T-helper 1 cell (primary cell): Measurements from ENCODE around the gene DNAJC13.
"Not testable (repeated sequence)": the region's sequence is repeated elsewhere in the genome, so short reads cannot be mapped to it uniquely, and the experiment has no call there.

Source experiments
- DNase-seq, 5 donors: peaks; one replicate each; pipeline ENCODE4 v3.0.0-alpha.2; 2012 to 2020
- total RNA-seq, 4 donors: gene quantifications; one replicate each; lab custom pipeline; 2026; lab: John Stamatoyannopoulos, UW

Gene DNAJC13, protein sequence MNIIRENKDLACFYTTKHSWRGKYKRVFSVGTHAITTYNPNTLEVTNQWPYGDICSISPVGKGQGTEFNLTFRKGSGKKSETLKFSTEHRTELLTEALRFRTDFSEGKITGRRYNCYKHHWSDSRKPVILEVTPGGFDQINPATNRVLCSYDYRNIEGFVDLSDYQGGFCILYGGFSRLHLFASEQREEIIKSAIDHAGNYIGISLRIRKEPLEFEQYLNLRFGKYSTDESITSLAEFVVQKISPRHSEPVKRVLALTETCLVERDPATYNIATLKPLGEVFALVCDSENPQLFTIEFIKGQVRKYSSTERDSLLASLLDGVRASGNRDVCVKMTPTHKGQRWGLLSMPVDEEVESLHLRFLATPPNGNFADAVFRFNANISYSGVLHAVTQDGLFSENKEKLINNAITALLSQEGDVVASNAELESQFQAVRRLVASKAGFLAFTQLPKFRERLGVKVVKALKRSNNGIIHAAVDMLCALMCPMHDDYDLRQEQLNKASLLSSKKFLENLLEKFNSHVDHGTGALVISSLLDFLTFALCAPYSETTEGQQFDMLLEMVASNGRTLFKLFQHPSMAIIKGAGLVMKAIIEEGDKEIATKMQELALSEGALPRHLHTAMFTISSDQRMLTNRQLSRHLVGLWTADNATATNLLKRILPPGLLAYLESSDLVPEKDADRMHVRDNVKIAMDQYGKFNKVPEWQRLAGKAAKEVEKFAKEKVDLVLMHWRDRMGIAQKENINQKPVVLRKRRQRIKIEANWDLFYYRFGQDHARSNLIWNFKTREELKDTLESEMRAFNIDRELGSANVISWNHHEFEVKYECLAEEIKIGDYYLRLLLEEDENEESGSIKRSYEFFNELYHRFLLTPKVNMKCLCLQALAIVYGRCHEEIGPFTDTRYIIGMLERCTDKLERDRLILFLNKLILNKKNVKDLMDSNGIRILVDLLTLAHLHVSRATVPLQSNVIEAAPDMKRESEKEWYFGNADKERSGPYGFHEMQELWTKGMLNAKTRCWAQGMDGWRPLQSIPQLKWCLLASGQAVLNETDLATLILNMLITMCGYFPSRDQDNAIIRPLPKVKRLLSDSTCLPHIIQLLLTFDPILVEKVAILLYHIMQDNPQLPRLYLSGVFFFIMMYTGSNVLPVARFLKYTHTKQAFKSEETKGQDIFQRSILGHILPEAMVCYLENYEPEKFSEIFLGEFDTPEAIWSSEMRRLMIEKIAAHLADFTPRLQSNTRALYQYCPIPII (N-terminal part only)
- total RNA-seq, result 88.1 to 133 (median 120) reads per million in 4 donors

DNA sequence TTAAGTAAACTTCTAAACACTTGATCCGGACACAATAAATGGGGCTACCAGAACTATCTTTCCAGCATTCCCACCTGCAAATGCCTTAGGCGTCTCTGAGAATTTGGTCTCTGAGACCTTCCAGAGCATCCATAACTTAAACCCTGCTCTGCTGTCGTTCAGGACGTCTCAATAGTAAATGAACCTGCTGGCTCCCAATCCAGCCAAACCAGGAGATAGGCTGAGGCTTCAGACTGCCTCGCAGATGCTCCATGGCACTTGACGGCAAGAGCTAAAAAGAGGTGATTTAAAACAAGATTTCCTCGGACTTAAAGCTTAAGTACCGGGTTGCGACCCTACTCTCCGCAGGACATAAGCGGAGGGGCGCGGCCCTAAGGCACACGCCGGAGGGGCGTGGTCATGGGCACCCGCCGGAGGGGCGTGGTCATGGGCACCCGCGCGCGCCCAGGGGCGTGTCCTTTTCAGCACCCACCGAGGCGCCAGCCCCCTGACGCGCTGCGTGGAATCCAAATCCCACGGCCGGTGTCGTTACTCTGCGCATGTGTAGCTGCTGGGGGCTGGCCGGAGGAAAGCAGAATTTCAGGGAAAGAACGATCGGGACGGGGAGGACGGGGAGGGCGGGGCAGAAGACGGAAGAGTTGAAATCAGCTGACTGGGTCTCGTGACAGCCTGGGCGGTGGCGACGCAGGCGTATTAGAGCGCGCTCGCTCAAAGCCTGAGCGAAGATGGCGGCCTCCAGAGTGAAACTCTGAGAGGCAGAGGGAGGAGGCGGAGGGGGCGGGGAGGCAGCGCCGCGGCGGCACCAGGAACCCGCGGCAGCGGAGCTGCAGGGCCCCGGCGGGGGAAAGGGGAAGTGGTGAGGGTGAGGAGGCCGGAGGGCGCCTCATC is at the start of gene DNAJC13:
DNAJC13 (plus strand) TSS at position 696 of the 888 bp plus-strand sequence. CDS start 17,049 bp downstream, outside the sequence.
- DNase-seq, result peak; percentile 84 to 95 (median 90)

DNA sequence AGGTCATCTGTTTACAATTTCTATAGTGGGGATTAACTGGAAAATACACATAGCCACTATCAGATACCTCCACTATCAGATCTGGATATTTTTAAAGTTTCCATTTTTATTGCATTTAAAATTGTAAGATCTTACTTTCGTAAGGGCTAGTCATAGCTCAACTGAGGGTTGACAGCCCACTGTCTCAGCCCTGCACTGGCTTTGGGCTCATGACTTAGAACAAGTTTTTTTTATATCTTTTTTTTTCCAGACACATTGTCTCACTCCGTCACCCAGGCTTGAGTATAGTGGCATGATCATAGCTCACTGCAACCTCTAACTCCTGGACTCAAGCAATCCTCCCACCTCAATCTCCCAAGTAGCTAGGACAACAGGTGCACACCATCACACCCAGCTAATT is 48.8 kb upstream of the DNAJC13 start:
- no peak for DNase-seq

DNA sequence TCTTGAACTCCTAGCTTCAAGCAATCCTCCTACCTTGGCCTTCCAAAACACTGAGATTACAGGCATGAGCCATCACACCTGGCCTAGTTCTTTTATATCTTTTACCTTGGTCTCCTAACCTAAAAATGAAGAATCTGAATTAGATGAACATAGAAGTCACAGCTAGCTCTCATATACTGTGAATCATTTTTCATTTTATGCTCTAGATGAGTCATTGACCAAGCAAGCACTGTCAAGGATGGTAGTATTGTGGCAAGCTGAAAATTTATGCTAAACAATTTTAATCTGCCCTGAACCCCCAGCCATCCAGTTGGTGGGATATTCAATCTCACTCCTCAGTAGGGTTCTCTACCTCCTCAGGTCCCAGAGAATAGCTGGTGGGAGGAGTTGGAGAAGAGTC is 48.3 kb upstream of the DNAJC13 start:
- DNase-seq, result no peak

DNA sequence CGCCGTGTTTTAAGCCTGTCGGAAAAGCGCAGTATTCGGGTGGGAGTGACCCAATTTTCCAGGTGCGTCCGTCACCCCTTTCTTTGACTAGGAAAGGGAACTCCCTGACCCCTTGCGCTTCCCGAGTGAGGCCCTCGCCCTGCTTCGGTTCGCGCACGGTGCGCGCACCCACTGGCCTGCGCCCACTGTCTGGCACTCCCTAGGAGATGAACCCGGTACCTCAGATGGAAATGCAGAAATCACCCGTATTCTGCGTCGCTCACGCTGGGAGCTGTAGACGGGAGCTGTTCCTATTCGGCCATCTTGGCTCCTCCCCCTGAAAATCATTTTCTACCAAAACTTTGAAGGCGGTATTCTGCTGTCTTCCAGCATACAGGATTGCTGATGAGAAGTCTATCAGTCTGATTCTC is 40.4 kb upstream of the DNAJC13 start:
- not testable (repeated sequence) for DNase-seq

DNA sequence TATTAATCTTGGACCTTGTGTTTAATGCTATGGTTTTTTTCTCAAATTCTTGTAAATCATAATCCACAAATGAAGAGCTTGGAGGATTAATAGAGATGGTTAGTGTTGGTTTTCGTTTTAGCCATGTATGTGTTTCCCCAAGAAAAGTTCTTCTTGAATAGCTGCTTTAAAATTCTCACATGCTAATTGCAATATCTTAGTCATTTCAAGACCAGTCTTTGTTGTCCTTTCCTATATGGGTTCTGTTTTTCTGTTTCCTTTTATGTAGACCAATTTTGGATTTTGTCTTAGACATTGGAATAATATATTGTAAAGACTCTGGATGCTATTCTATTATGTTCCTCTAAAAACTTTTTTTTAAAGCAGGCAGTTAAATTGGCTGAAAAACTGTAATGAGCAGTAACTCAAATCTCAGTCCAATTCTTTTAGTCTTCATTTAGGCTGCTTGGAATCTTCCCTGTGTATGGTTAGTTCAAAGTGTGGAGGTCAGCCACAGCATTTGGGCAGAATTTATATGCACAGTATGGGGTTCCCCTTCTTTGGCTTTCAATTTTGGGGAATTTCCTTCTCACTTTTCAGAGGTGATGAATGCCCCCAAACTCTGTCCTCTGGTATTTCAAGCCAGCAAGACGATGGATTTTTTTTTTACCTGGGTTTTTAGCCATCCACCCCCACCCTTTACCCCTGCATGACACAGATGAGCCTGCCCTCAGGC is 39.1 kb upstream of the DNAJC13 start:
- DNase-seq, result no peak

DNA sequence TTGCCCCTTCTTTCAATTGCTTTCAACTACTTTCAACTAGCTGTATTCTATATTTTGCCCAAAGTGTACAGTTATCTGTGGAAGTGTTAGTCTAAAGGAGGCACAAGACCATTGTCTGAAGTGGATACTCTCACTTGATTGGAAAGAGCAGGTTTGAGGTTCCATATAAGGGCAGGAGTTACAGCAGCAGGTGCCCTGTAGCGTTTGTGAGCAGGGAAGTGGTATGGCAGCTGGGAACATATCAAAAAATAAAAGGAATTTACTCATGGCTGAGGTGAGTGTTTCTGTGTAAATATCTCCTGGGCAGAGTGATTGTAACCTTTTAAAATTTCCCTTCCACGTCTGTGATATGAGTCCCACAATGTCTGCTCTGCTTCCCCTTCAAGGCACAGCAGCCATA is 38.5 kb upstream of the DNAJC13 start:
- no peak for DNase-seq

DNA sequence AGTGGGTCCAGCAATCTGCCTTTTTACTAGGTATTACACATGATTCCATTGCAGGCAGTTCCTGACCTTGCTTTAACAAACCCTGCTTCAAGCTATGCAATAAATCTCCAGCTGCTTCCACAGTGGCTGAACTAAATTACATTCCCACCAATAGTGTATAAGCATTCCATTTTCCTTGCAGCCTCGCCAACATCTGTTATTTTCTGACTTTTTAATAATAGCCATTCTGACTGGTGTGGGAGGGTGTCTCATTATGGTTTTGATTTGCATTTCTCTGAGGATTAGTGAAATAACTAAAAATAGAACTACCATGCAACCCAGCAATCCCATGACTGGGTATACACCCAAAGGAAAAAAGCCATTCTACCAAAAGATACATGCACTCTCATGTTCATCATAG is 36.4 kb upstream of the DNAJC13 start:
- no peak for DNase-seq

DNA sequence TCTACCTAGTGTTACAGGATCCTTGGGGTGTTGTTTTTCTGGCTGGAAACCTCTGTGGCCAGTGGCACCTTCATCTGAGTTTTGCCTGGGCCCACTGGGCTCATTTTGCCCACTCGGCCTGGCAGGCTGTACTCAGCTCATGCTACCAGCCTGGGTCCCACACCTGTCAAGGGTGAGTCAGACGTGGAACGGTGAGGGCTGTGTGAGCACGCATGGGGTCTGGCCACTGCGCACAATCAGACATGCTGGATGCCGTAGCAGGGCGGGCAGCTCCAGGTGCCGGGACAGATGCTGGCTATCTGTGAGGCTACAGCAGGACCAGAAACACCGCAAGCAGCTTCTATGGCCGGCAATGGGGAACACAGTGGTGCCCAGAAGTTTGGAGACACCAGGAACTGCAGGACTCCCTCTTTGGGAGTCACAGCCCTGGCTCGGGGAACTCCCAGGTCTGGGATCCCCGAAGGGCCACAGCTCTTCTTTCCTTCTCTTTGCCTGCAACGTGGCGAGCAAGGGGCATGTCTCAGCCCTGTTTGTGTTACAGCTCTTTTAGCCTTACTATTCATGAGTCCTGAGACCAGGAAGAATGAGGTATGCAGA is 35.9 kb upstream of the DNAJC13 start:
- no peak for DNase-seq

DNA sequence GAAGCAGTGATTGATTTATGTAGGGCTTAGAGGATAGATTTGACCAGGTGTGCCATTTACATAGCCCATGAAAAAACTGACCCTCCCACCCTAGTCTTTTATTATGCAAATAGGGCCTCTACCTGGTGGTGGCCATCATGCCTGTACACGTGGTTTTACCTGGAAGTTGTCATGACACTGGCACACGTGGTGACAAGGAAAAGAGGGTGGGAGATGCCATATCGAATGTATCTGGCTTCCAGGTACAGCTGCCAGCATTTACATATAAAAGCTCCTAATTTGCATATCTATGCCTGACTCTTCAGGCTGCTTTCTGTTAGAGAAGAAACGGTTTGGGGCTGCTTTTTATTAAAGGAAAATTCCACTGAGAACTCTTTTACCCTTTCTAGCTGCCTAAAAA is 35.0 kb upstream of the DNAJC13 start:
- DNase-seq, result no peak

DNA sequence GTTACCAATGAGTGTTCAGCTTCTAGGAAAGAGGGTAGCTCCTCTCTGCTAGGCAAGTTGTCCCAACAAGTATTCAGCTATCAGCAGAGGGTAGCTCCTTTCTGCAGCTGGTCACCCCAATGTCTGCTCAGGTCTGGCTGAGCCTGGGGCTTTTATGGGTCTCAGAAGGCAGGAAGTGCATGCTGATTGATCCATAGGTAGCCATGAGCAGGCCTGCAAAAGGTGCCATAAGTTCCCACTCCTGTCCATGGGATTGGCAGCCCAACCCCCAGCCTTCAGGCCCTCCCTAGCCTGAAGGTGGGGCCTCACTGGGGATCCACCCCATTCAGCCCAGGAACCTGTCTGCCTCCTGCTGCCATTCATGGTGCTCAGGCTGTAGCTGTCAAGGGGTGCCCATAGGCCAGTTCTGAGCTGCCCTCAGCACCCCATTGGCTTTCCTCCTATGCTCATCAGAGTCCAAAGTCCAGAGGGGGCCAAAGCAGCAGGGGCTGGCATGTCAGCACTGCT is 34.6 kb upstream of the DNAJC13 start:
- no peak for DNase-seq

DNA sequence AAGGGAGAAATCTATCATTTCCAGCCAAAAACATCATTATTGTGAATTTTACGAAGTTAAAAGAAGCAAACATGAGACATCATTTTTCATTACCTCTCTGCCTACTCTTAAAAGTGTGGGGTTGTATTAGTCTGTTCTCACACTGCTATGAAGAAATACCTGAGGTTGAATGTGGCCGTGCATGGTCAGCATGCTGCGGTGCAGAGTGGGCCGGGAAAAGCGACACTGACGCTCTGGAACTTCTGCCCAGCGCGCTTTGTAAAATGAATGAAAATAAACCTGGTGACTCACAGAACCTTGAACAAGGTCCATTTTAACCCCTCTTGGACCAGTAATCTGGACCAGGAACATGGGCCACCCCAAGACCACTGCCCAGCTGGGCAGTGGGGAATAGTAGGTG is 31.0 kb upstream of the DNAJC13 start:
- DNase-seq, result no peak

DNA sequence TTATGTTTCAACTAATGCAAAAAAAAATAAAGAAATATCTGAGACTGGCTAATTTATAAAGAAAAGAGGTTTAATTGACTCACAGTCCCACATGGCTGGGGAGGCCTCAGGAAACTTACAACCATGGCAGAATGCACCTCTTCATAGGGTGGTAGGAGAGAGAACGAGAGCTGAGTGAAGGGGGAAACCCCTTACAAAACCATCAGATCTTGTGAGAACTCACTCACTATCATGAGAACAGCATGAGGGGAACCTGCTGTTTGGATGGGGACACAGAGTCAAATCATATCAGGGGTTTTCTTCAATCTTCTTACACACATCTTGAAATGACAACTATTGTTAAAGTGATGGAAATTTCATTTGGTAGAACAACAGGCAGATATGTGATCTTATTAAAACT is 24.6 kb upstream of the DNAJC13 start:
- DNase-seq, result not testable (repeated sequence)

DNA sequence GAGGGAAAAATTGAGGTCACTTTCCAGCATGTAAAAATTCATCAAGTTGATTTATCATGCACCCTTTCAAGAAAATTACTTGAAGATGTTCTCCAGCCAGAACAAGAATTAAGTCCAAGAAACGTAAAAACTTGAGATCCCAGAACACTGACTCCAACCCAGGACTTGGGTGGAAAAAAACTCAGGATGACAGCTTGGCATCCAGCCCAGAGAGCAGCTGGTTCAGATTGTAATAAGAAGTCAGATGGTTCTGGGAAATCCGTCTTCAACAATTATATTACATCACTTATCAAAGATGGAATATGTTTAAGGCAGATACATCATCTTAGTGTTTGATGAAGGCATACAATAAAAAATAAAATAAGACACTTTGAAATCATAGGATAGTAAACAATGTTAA is 23.0 kb upstream of the DNAJC13 start:
- DNase-seq, result no peak

DNA sequence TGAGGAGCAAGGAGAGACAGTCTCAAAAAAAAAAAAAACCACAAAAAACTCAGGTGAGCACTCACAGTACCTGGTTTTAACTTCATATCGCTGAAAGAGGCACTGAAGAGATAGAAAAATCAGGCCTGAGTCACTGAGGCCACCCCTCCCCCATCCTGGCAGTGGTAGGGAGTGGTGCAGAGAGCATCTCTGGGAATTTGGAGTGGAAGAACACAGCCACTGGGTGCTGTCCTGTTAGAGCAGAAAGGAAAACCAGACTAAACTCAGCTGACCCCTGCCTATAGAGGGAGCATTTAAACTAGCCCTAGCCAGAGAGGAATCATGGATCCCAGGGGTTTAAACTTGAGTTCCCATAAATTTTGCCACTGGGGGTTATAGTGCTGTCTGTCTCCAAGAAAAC is 22.2 kb upstream of the DNAJC13 start:
- no peak for DNase-seq

DNA sequence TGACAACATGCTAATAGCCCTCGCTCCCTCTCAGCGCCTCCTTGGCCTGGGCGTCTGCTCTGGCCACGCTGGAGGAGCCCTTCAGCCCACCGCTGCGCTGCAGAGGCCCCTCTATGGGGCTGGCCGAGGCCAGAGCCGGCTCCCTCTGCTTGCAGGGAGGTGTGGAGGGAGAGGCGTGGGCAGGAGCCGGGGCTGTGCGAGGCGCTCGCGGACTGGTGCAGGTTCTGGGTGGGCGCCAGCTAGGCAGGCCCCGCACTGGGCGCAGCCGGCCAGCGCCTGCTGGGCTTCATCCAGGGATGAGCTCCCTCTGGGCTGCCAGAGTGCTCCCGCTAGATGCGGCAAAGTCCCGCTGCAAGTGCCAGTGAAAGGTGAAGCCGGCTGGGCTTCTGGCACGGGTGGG is 21.0 kb upstream of the DNAJC13 start:
- DNase-seq, result no peak

DNA sequence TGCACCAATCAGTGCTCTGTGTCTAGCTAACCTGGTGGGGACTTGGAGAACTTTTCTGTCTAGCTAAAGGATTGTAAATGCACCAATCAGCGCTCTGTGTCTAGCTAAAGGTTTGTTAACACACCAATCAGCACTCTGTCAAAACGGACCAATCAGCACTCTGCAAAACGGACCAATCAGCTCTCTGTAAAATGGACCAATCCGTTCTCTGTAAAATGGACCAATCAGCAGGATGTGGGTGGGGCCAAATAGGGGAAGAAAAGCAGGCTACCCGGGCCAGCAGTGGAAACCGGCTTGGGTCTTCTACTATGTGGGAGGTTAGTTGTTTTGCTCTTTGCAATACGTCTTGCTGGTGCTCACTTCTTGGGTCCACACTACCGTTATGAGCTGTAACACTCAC is 20.5 kb upstream of the DNAJC13 start:
- not testable (repeated sequence) for DNase-seq

DNA sequence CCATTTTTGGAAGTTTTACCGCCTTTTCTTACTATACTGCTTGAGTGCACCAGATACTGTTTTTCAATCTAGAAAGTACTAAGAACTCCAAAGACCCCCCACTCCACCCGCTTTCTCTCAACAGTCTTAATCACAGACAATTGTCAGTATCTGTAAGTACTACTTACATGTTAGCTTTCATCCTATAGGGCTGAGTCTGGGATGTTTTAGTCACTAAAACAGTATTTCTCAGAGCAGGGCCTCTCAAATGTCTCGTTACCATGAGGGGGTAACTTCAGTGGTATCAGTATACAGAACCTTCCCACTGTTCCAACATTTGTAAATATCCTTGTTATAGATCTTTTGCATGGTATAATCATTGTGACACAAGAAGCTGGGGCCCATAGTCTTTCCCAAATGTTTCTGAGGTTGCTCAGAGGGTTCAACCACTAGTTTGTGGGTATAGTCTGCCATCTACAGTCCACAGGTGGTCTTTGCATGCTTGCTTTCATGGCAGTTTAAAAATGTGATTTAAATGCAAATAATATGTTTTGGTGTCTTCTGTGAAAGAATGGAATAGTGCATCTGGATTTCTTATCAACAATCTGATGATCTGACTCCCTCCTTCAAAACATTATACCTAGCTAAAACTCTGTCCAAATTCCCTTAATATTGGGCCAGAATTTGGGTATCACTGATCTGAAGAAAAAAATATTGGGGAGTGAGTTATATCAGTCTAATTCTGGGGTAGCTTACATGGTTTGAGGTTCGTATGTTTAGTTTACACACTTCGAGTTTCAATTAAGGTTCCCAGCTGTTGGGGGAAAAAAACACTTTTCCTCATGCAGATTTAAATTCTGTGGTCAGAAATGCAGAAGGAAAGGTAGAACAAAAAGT is 18.0 kb upstream of the DNAJC13 start:
- DNase-seq, result peak in 2 of 5 donors; percentile 8 to 17

DNA sequence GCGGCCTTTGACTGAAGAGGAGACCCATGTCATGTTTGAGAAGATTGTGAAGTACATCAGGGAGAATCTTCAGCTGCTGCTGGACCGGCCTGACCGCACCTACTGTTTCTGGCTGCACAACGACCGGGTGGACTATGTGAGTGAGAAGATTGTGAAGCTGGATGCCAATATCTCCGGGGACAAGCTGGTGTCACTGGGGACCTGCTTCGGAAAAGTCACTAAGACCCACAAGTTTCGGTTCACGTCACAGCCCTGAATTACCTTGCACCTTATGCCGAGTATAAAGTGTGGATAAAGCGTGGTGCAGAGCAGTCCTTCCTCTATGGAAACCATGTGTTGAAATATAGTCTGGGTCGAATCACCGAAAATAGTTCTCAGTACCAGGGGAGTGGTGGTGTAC is 16.0 kb upstream of the DNAJC13 start:
- DNase-seq, result no peak

DNA sequence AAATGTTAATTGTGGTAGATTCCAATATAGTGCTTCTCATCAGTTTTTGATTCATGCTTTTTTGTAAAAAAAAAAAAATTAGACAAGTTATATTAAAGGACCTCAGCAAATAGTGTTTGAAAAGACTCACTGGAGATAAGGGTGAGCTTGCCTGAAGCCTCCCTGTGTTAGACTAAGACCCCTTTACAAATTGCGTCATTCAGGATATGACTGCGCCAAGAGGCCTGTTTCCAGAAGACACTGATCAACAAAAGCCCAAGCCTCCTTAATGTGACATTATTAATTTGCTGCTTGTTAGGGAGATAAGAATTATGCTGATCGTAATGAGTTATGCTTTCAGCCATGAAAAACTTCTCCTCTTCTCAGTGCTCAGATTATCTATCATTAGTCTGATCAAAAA is 13.0 kb upstream of the DNAJC13 start:
- DNase-seq, result no peak

DNA sequence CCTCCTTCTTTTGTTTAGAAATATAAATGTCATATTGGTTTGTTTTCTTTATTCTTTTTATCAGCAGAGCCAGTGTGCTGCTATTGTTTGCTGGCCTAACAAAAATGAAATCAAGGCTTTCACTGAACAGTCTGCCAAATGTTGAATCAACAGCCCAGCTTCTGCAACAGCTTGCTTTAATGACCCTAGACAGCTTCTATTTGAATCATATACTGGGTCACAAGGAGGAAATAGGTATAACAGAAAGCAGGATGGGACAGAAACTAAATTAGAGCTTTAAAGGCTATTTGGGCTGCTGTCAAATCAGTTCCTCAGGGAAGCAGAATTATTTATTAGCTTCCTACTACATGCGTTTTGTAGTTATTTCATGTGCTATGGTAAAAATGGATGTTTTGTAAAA is 12.1 kb upstream of the DNAJC13 start:
- no peak for DNase-seq
